OCI-LY1 (cell line): ENCODE measurements around the gene PKD1L1.

Experiments
- H2AFZ ChIP-seq: fragments of 200-600 bp; sonication (generic), shearing (Covaris generic); 2 replicates; pipeline ENCODE4 v1.6.0; 2014; ENCODE audit warnings: antibody characterized with exemption, mild to moderate bottlenecking, low read length
- H3F3A ChIP-seq: fragments of 200-600 bp; sonication (generic), shearing (Covaris generic); 2 replicates; pipeline ENCODE4 v1.6.0; 2014; ENCODE audit warnings: mild to moderate bottlenecking, antibody characterized with exemption, low read length, moderate library complexity; ENCODE audit not compliant: insufficient read depth
- H3K27ac ChIP-seq: fragments of 200-600 bp; sonication (generic); 2 replicates; pipeline ENCODE4 v1.5.1; 2014; ENCODE audit warnings: low read length, mixed run types, mild to moderate bottlenecking, low read depth; ENCODE audit not compliant: poor library complexity, severe bottlenecking
- H3K27me3 ChIP-seq: fragments of 200-600 bp; sonication (generic); 2 replicates; pipeline ENCODE4 v1.6.0; 2014; ENCODE audit warnings: antibody characterized with exemption, mild to moderate bottlenecking, low read length, moderate library complexity; ENCODE audit not compliant: insufficient read depth
- H3K36me3 ChIP-seq: fragments of 200-600 bp; sonication (generic); 2 replicates; pipeline ENCODE4 v1.6.1; 2014; ENCODE audit warnings: mild to moderate bottlenecking, antibody characterized with exemption, low read length, moderate library complexity, mixed read lengths; ENCODE audit not compliant: insufficient read depth
- H3K4me1 ChIP-seq: fragments of 200-600 bp; sonication (generic); 2 replicates; pipeline ENCODE4 v1.5.1; 2014; ENCODE audit warnings: mild to moderate bottlenecking, low read length, moderate library complexity; ENCODE audit not compliant: insufficient read depth, severe bottlenecking
- H3K4me2 ChIP-seq: fragments of 200-600 bp; sonication (generic), shearing (Covaris generic); 2 replicates; pipeline ENCODE4 v1.6.1; 2014; ENCODE audit warnings: low read length
- H3K4me3 ChIP-seq: fragments of 200-600 bp; sonication (generic); 2 replicates; pipeline ENCODE4 v1.5.1; 2014; ENCODE audit warnings: low read length, low read depth, mild to moderate bottlenecking, mixed read lengths; ENCODE audit not compliant: poor library complexity, severe bottlenecking
- H3K79me2 ChIP-seq: fragments of 200-600 bp; shearing (Covaris generic); 2 replicates; pipeline ENCODE4 v1.6.1; 2016; ENCODE audit warnings: mixed run types, low read length, mixed read lengths; ENCODE audit not compliant: insufficient read depth
- H3K9ac ChIP-seq: fragments of 200-600 bp; sonication (generic), shearing (Covaris generic); 2 replicates; pipeline ENCODE4 v1.6.1; 2014; ENCODE audit warnings: mild to moderate bottlenecking, low read length, mixed read lengths
- H3K9me2 ChIP-seq: fragments of 200-600 bp; sonication (generic), shearing (Covaris generic); 2 replicates; pipeline ENCODE4 v1.6.1; 2014; ENCODE audit warnings: low read depth, mild to moderate bottlenecking, low read length, mixed read lengths
- H3K9me3 ChIP-seq: fragments of 200-600 bp; shearing (Covaris generic); 2 replicates; pipeline ENCODE4 v1.6.1; 2014; ENCODE audit warnings: low read length, mixed read lengths
- H4K20me1 ChIP-seq: fragments of 200-600 bp; sonication (generic), shearing (Covaris generic); 2 replicates; pipeline ENCODE4 v1.6.0; 2016; ENCODE audit warnings: mild to moderate bottlenecking, low read length; ENCODE audit not compliant: insufficient read depth
- EZH2 ChIP-seq: fragments of 200-600 bp; sonication (generic), shearing (Covaris generic); IDR thresholded peaks from 2 replicates; pipeline ENCODE4 v1.8.0; 2017; ENCODE audit warnings: borderline replicate concordance, mixed run types, mild to moderate bottlenecking, antibody characterized with exemption, low read length, moderate library complexity, mixed read lengths
- TF ChIP-seq, protein P1 (sequence below): fragments of 200-600 bp; sonication (generic), shearing (Covaris generic); IDR thresholded peaks from 2 replicates; pipeline ENCODE4 v1.5.1; 2017; ENCODE audit warnings: mild to moderate bottlenecking, antibody characterized with exemption, low read length, moderate library complexity, mixed read lengths

Gene PKD1L1

DNA sequence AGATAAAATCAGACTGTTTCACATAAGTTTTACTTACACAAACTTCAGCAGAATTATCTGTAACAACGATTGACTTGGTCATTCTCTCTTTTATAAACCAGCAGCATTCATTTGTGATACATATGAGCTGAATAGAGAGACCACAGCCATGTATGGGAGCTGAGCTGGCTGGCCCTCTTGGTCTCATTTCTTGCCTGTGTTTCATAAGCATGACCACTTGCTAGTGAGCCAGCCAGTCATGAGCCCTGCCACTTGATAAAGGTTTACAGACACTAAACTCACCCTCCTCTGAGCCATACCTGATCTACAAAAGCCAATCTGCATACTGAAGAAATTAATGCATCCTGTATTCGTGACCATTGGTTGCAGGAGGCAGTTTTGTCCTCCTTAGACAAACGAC lies 82.1 kb downstream of the PKD1L1 start:
- no peaks in the 10 kb centered on the region for H3K79me2 ChIP-seq
- H3K27ac ChIP-seq = no peak overlapping the region
- H3K27me3 ChIP-seq = 0 out of 2 replicates have a peak, but pooled peaks cover 4% of the 10 kb centered on the region
- H3K4me2 ChIP-seq = no peak overlapping the region
- no peaks in the 10 kb centered on the region for H3K36me3 ChIP-seq
- no peak overlapping the region for H3K4me3 ChIP-seq
- H2AFZ ChIP-seq = no peak overlapping the region
- H3K9me2 ChIP-seq = no peaks in the 10 kb centered on the region
- H3K9me3 ChIP-seq = no peaks in the 10 kb centered on the region
- H3K9ac ChIP-seq = no peak overlapping the region
- H3F3A ChIP-seq = no peaks in the 10 kb centered on the region
- H4K20me1 ChIP-seq = no peaks in the 10 kb centered on the region
- TF ChIP-seq, protein P1, sequence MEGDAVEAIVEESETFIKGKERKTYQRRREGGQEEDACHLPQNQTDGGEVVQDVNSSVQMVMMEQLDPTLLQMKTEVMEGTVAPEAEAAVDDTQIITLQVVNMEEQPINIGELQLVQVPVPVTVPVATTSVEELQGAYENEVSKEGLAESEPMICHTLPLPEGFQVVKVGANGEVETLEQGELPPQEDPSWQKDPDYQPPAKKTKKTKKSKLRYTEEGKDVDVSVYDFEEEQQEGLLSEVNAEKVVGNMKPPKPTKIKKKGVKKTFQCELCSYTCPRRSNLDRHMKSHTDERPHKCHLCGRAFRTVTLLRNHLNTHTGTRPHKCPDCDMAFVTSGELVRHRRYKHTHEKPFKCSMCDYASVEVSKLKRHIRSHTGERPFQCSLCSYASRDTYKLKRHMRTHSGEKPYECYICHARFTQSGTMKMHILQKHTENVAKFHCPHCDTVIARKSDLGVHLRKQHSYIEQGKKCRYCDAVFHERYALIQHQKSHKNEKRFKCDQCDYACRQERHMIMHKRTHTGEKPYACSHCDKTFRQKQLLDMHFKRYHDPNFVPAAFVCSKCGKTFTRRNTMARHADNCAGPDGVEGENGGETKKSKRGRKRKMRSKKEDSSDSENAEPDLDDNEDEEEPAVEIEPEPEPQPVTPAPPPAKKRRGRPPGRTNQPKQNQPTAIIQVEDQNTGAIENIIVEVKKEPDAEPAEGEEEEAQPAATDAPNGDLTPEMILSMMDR = no peak
- no peak for TF ChIP-seq EZH2
- H3K4me1 ChIP-seq = no peaks in the 10 kb centered on the region

DNA sequence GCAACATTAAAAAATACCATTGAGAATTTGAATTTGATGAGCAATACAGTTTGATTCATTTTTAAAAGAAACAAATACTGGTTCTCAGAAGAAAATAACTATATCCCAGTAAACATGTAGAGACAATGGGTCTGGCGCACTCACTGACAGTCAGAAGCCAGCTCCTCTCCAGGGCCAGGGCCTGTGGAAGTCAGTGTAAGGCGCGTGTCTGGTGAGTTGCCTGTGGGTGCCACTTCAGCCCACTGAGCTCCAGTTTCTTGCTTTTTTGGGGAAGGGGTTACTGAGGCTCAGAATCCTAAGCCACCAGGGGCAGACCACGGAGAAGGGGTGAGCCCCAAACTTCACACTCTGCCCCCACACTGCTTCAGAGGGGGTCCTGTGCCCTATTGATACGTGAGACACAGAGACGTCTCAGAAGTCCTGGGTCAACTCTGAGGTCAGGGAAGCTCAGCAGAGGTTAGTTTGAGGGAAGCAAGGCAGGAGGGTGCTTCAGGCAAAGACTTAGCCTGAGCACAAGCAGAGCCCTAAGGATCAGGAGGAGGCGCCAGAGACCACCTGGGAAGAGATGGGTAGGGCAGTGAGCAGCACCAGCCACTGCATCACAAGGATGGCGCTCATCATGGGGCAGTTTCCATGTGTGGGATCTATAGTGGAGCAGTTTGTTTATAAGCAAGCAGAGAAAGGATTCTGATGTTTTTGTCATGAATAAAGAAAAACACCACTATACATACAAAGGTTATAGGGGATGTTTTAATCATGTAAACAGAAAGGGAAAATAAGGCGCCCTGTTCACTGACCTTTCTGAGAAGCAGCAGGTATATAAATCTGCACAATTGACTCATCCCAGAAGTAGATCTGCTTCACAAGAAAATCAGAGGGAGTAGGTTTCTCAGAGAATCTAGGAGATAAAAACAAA lies 95.7 kb downstream of the PKD1L1 start:
- no peaks in the 10 kb centered on the region for H3K4me1 ChIP-seq
- no peak for TF ChIP-seq EZH2
- TF ChIP-seq, protein P1 = peak; percentile 43; the same call in 1 of the 2 replicates
- H3F3A ChIP-seq = no peaks in the 10 kb centered on the region
- no peaks in the 10 kb centered on the region for H3K36me3 ChIP-seq
- H3K4me3 ChIP-seq = no peak overlapping the region
- no peaks in the 10 kb centered on the region for H4K20me1 ChIP-seq
- no peak overlapping the region for H2AFZ ChIP-seq
- no peaks in the 10 kb centered on the region for H3K79me2 ChIP-seq
- no peak overlapping the region for H3K4me2 ChIP-seq
- H3K27ac ChIP-seq = no peak overlapping the region
- H3K9ac ChIP-seq = no peak overlapping the region
- no peaks in the 10 kb centered on the region for H3K27me3 ChIP-seq
- no peaks in the 10 kb centered on the region for H3K9me2 ChIP-seq
- H3K9me3 ChIP-seq = no peaks in the 10 kb centered on the region

GRCh38 chr7:47847207-47847606 lies 101.1 kb downstream of the PKD1L1 start:
- peak overlapping the region; percentile 25; the same call in 1 of the 2 replicates for H3K4me2 ChIP-seq
- TF ChIP-seq, protein P1 = no peak
- TF ChIP-seq EZH2 = no peak

More at GRCh38 chr7:47847207-47847606, 101.1 kb downstream of the PKD1L1 start:
- H3K9me2 ChIP-seq = no peaks in the 10 kb centered on the region
- H4K20me1 ChIP-seq = no peaks in the 10 kb centered on the region
- H3K9ac ChIP-seq = no peak overlapping the region
- peak overlapping the region; percentile 48; the same call in 1 of the 2 replicates for H2AFZ ChIP-seq
- no peaks in the 10 kb centered on the region for H3F3A ChIP-seq
- no peak overlapping the region for H3K4me3 ChIP-seq
- no peaks in the 10 kb centered on the region for H3K36me3 ChIP-seq
- H3K9me3 ChIP-seq = no peaks in the 10 kb centered on the region
- peaks cover 6% of the 10 kb centered on the region for H3K4me1 ChIP-seq
- H3K79me2 ChIP-seq = no peaks in the 10 kb centered on the region
- H3K27ac ChIP-seq = no peak overlapping the region
- 0 out of 2 replicates have a peak, but pooled peaks cover 8% of the 10 kb centered on the region for H3K27me3 ChIP-seq
